Heart left ventricle (tissue), 13 donors: Measurements from ENCODE around the gene LCE2B.

Source experiments
- POLR2A ChIP-seq, 2 donors: fragments of 450-650 bp; IDR thresholded peaks; one replicate each; pipeline ENCODE4 v1.6.1; 2017; ENCODE audit warnings: antibody characterized with exemption in 2 of 2, mild to moderate bottlenecking in 2 of 2, moderate library complexity in 2 of 2
- TF ChIP-seq, protein P1 (sequence below), 12 donors: fragments of 200-600 bp; sonication (generic) in 4 of 12; IDR thresholded peaks; one replicate each; pipeline versions ENCODE4 v1.5.0 to v1.8.0; 2018 to 2022; ENCODE audit warnings: antibody characterized with exemption in 12 of 12, mild to moderate bottlenecking in 5 of 12
- donor health status: ischemic (EF 13 %, LVEDD 7.1; RV severe dilation, severe dysfunction).
- donor health status: DM: no; HTN: yes; CAD: no.
- donor health status: DM: no; HTN: no; CAD: no.
- donor health status: ischemic (EF 25% LVEDD 6.9; RV normal size, moderate dysfunction).
- donor health status: ischemic (EF 25% LVEDD 5.7; RV mildly dilated, moderate dysfunction).
- donor health status: ischemic (EF 35%, LVEDD 5.7; RV mildly dilated, moderate dysfunction).
- donor health status: nonischemic (EF 11% LVEDD 7.7; RV severe dilation, severe dysfunction).
- donor health status: DM: yes; HTN: yes; CAD: no.
- donor health status: PGD.
- donor health status: ischemic (EF 29% LVEDD 5.4; RV normal size, mild dysfunction).
- donor health status: nonischemic (EF 23%, LVEDD 6.1; RV moderate dilation, normal function).

GRCh38 chr1:152663098-152663497, 22.8 kb upstream of the LCE2B start, which contains the start of gene LCE2D:
- no peak for TF ChIP-seq POLR2A (IDR thresholded peaks at IDR 0.05)
- TF ChIP-seq, protein P1, sequence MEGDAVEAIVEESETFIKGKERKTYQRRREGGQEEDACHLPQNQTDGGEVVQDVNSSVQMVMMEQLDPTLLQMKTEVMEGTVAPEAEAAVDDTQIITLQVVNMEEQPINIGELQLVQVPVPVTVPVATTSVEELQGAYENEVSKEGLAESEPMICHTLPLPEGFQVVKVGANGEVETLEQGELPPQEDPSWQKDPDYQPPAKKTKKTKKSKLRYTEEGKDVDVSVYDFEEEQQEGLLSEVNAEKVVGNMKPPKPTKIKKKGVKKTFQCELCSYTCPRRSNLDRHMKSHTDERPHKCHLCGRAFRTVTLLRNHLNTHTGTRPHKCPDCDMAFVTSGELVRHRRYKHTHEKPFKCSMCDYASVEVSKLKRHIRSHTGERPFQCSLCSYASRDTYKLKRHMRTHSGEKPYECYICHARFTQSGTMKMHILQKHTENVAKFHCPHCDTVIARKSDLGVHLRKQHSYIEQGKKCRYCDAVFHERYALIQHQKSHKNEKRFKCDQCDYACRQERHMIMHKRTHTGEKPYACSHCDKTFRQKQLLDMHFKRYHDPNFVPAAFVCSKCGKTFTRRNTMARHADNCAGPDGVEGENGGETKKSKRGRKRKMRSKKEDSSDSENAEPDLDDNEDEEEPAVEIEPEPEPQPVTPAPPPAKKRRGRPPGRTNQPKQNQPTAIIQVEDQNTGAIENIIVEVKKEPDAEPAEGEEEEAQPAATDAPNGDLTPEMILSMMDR (IDR thresholded peaks at IDR 0.05) = no peak
